Natural killer cell treated with Interleukin-12 subunit alpha and Interleukin-12 subunit beta and Interleukin-15 and Interleukin-18, amount 100 ng/mL, for 72 hours (primary cell): ENCODE data around the gene NCOA7. TPM values are rescaled to one million over a fixed set of nuclear protein-coding genes. Genes with fewer than 3 reads are reported as not detected.
"Not testable (repeated sequence)": the region's sequence is repeated elsewhere in the genome, so short reads cannot be mapped to it uniquely, and the experiment has no call there.

Experiments
- ATAC-seq, 2 donors: fragments of 150-1000 bp; cut with Tn5 transposase in 1 of 2; sonication (Bioruptor Pico), chemical (Tn5 transposase) in 1 of 2; 2 replicates each; pipeline ENCODE4 v1.10.0; 2021
- DNase-seq: peaks from one replicate; pipeline ENCODE4 v3.0.0; 2022; ENCODE audit warnings: low spot score
- H3K27ac Mint-ChIP-seq, 2 donors: 1 replicate in 1 of 2; 2 replicates in 1 of 2; pipeline ENCODE4 v1.8.0; 2022; ENCODE audit warnings: mixed read lengths in 2 of 2, mild to moderate bottlenecking in 1 of 2, moderate library complexity in 1 of 2
- H3K27me3 Mint-ChIP-seq, 2 donors: 1 replicate in 1 of 2; 2 replicates in 1 of 2; pipeline ENCODE4 v1.8.0; 2022; ENCODE audit warnings: mixed read lengths in 2 of 2
- H3K36me3 Mint-ChIP-seq: one replicate; pipeline ENCODE4 v1.8.0; 2022; ENCODE audit warnings: mixed read lengths
- H3K4me1 Mint-ChIP-seq, 2 donors: 1 replicate in 1 of 2; 2 replicates in 1 of 2; pipeline ENCODE4 v1.8.0; 2022; ENCODE audit warnings: low read depth in 2 of 2, mixed read lengths in 2 of 2, mild to moderate bottlenecking in 1 of 2
- H3K4me3 Mint-ChIP-seq: one replicate; pipeline ENCODE4 v1.8.0; 2022; ENCODE audit warnings: mixed read lengths
- H3K9me3 Mint-ChIP-seq: 2 replicates; pipeline ENCODE4 v1.8.0; 2022; ENCODE audit warnings: mixed read lengths
- total RNA-seq, 2 donors: library from RNA; stranded (reverse); gene quantifications; one replicate each; pipeline ENCODE4 v1.2.3, GENCODE V29; 2022

The NCOA7 gene
- total RNA-seq, 2 donors from 2014 or later = 41.4 to 63.9 TPM

- Mint-ChIP-seq H3K9me3 (no peaks in the 10 kb centered on the region), H3K4me1 (peaks cover 14 to 23% of the 10 kb centered on the region in 2 donors), H3K4me3 (no peak overlapping the region), H3K36me3 (peaks cover 7% of the 10 kb centered on the region), H3K27ac (peak overlapping the region in 1 of 2 donors; percentile 73), H3K27me3 (no peaks in the 10 kb centered on the region)
- no peak for DNase-seq
- ATAC-seq = no peak
These were observed 81.6 kb downstream of the NCOA7 start for GRCh38 chr6:125872259-125872921.

GRCh38 chr6:125882243-125882642 lies 91.5 kb downstream of the NCOA7 start:
- ATAC-seq (no peak), DNase-seq (no peak)
- no peak overlapping the region for H3K27ac Mint-ChIP-seq
- no peaks in the 10 kb centered on the region for H3K27me3 Mint-ChIP-seq
- peaks cover 0 to 3% of the 10 kb centered on the region in 2 donors for H3K4me1 Mint-ChIP-seq
- H3K36me3 Mint-ChIP-seq = peaks cover 7% of the 10 kb centered on the region
- H3K4me3 Mint-ChIP-seq = no peak overlapping the region
- H3K9me3 Mint-ChIP-seq = no peaks in the 10 kb centered on the region

GRCh38 chr6:125884634-125885371 lies 94.0 kb downstream of the NCOA7 start:
- Mint-ChIP-seq H3K36me3 (peaks cover 7% of the 10 kb centered on the region), H3K27ac (no peak overlapping the region), H3K27me3 (no peaks in the 10 kb centered on the region), H3K4me1 (peaks cover 0 to 3% of the 10 kb centered on the region in 2 donors), H3K4me3 (no peak overlapping the region), H3K9me3 (no peaks in the 10 kb centered on the region)
- no peak for ATAC-seq
- DNase-seq = no peak

GRCh38 chr6:125886021-125886420 lies 95.3 kb downstream of the NCOA7 start:
- no peaks in the 10 kb centered on the region for H3K9me3 Mint-ChIP-seq
- no peak for ATAC-seq

GRCh38 chr6:125886914-125887313 lies 96.2 kb downstream of the NCOA7 start:
- ATAC-seq (no peak), DNase-seq (no peak)
- Mint-ChIP-seq H3K27ac (no peak overlapping the region), H3K4me3 (no peak overlapping the region), H3K4me1 (peaks cover 0 to 3% of the 10 kb centered on the region in 2 donors), H3K36me3 (peaks cover 7% of the 10 kb centered on the region), H3K9me3 (no peaks in the 10 kb centered on the region), H3K27me3 (no peaks in the 10 kb centered on the region)

More at GRCh38 chr6:125886021-125886420, 95.3 kb downstream of the NCOA7 start:
- H3K36me3 Mint-ChIP-seq = peaks cover 7% of the 10 kb centered on the region
- H3K27ac Mint-ChIP-seq = no peak overlapping the region
- DNase-seq = no peak
- H3K4me1 Mint-ChIP-seq = peaks cover 0 to 3% of the 10 kb centered on the region in 2 donors
- H3K4me3 Mint-ChIP-seq = no peak overlapping the region
- H3K27me3 Mint-ChIP-seq = no peaks in the 10 kb centered on the region

GRCh38 chr6:125887372-125887771 lies 96.6 kb downstream of the NCOA7 start:
- Mint-ChIP-seq H3K4me3 (no peak overlapping the region), H3K4me1 (peaks cover 0 to 3% of the 10 kb centered on the region in 2 donors), H3K27me3 (no peaks in the 10 kb centered on the region), H3K9me3 (no peaks in the 10 kb centered on the region), H3K36me3 (peaks cover 7% of the 10 kb centered on the region), H3K27ac (no peak overlapping the region)
- ATAC-seq (no peak), DNase-seq (no peak)

GRCh38 chr6:125888989-125889656 lies 98.4 kb downstream of the NCOA7 start:
- Mint-ChIP-seq H3K4me3 (no peak overlapping the region), H3K4me1 (no peaks in the 10 kb centered on the region), H3K36me3 (peaks cover 7% of the 10 kb centered on the region), H3K9me3 (no peaks in the 10 kb centered on the region), H3K27ac (no peak overlapping the region), H3K27me3 (no peaks in the 10 kb centered on the region)
- DNase-seq (no peak), ATAC-seq (no peak)

GRCh38 chr6:125899726-125900182 lies 109.0 kb downstream of the NCOA7 start:
- Mint-ChIP-seq H3K9me3 (no peaks in the 10 kb centered on the region), H3K4me3 (no peak overlapping the region)
- no peak for DNase-seq

GRCh38 chr6:125904871-125905270 lies 114.1 kb downstream of the NCOA7 start:
- H3K4me3 Mint-ChIP-seq = peak overlapping the region; percentile 58
- H3K27me3 Mint-ChIP-seq = no peaks in the 10 kb centered on the region
- DNase-seq (peak; percentile 70), ATAC-seq (peak; percentile 94 to 98)
- H3K27ac Mint-ChIP-seq = peak overlapping the region; percentile 80 to 95
- peaks cover 51 to 57% of the 10 kb centered on the region in 2 donors for H3K4me1 Mint-ChIP-seq
- peaks cover 14% of the 10 kb centered on the region for H3K36me3 Mint-ChIP-seq
- no peaks in the 10 kb centered on the region for H3K9me3 Mint-ChIP-seq

More at GRCh38 chr6:125899726-125900182, 109.0 kb downstream of the NCOA7 start:
- Mint-ChIP-seq H3K27ac (no peak overlapping the region), H3K36me3 (peaks cover 11% of the 10 kb centered on the region), H3K4me1 (peaks cover 10 to 23% of the 10 kb centered on the region in 2 donors), H3K27me3 (no peaks in the 10 kb centered on the region)
- no peak for ATAC-seq

GRCh38 chr6:125906158-125906998 lies 115.6 kb downstream of the NCOA7 start:
- Mint-ChIP-seq H3K4me3 (no peak overlapping the region), H3K4me1 (peaks cover 63% of the 10 kb centered on the region in 2 donors), H3K36me3 (peaks cover 21% of the 10 kb centered on the region), H3K27ac (peak overlapping the region in 1 of 2 donors; percentile 95), H3K9me3 (peaks cover 5% of the 10 kb centered on the region), H3K27me3 (no peaks in the 10 kb centered on the region)
- DNase-seq (no peak), ATAC-seq (no peak)

GRCh38 chr6:125910527-125910926 lies 119.8 kb downstream of the NCOA7 start:
- ATAC-seq = peak; percentile 93 to 94
- peak overlapping the region; percentile 80 for H3K4me3 Mint-ChIP-seq
- H3K36me3 Mint-ChIP-seq = peaks cover 18% of the 10 kb centered on the region

GRCh38 chr6:125911051-125911451 lies 120.3 kb downstream of the NCOA7 start:
- H3K4me3 Mint-ChIP-seq = peak overlapping the region; percentile 80
- H3K36me3 Mint-ChIP-seq = peaks cover 20% of the 10 kb centered on the region
- not testable (repeated sequence) for ATAC-seq, H3K9me3 Mint-ChIP-seq, DNase-seq, H3K27me3 Mint-ChIP-seq
- peaks cover 46 to 50% of the 10 kb centered on the region in 2 donors for H3K4me1 Mint-ChIP-seq
- peak overlapping the region; percentile 86 to 95 for H3K27ac Mint-ChIP-seq

More at GRCh38 chr6:125910527-125910926, 119.8 kb downstream of the NCOA7 start:
- Mint-ChIP-seq H3K27ac (peak overlapping the region; percentile 86 to 95), H3K9me3 (peaks cover 5% of the 10 kb centered on the region), H3K4me1 (peaks cover 48 to 53% of the 10 kb centered on the region in 2 donors), H3K27me3 (no peaks in the 10 kb centered on the region)
- DNase-seq = no peak

- peaks cover 45 to 46% of the 10 kb centered on the region in 2 donors for H3K4me1 Mint-ChIP-seq
- H3K4me3 Mint-ChIP-seq, DNase-seq, ATAC-seq, H3K9me3 Mint-ChIP-seq, H3K27me3 Mint-ChIP-seq: not testable (repeated sequence)
- H3K36me3 Mint-ChIP-seq = peaks cover 32% of the 10 kb centered on the region
- peak overlapping the region; percentile 86 to 95 for H3K27ac Mint-ChIP-seq
These were observed 121.7 kb downstream of the NCOA7 start for GRCh38 chr6:125912430-125912829.
